DOHH2 (cell line): ENCODE measurements around the gene DLST.

Source experiments
- H3F3A ChIP-seq: fragments of 200-600 bp; sonication (generic), shearing (Covaris generic); 2 replicates; pipeline ENCODE4 v1.6.0; 2016; ENCODE audit warnings: antibody characterized with exemption, mild to moderate bottlenecking; ENCODE audit not compliant: control insufficient read depth, insufficient read depth
- H3K27ac ChIP-seq: fragments of 200-600 bp; sonication (generic); 2 replicates; pipeline ENCODE4 v1.5.1; 2014; ENCODE audit warnings: low read depth, mild to moderate bottlenecking, low read length, moderate library complexity
- H3K27me3 ChIP-seq: fragments of 200-600 bp; sonication (generic); 2 replicates; pipeline ENCODE4 v1.6.1; 2014; ENCODE audit warnings: mild to moderate bottlenecking, low read length, mixed read lengths; ENCODE audit not compliant: control insufficient read depth
- H3K36me3 ChIP-seq: fragments of 200-600 bp; sonication (generic); 2 replicates; pipeline ENCODE4 v1.6.1; 2014; ENCODE audit warnings: mild to moderate bottlenecking, low read length, moderate library complexity, mixed read lengths; ENCODE audit not compliant: control insufficient read depth
- H3K4me1 ChIP-seq: fragments of 200-600 bp; sonication (generic); 2 replicates; pipeline ENCODE4 v1.6.1; 2014; ENCODE audit warnings: mild to moderate bottlenecking, low read length, mixed read lengths; ENCODE audit not compliant: control insufficient read depth
- H3K4me2 ChIP-seq: fragments of 200-600 bp; sonication (generic); 2 replicates; pipeline ENCODE4 v1.6.0; 2014; ENCODE audit warnings: mild to moderate bottlenecking, low read length, moderate library complexity
- H3K4me3 ChIP-seq: fragments of 200-600 bp; sonication (generic); 2 replicates; pipeline ENCODE4 v1.5.1; 2014; ENCODE audit warnings: mild to moderate bottlenecking, low read length, mixed read lengths
- H3K79me2 ChIP-seq: fragments of 200-600 bp; sonication (generic); 2 replicates; pipeline ENCODE4 v1.6.1; 2014; ENCODE audit warnings: mild to moderate bottlenecking, low read length, mixed read lengths; ENCODE audit not compliant: control insufficient read depth
- H3K9me2 ChIP-seq: fragments of 200-600 bp; sonication (generic); replicated peaks from 2 replicates; pipeline ENCODE4 v1.6.1; 2014; ENCODE audit warnings: mild to moderate bottlenecking, low read length, mixed read lengths; ENCODE audit not compliant: control insufficient read depth
- H3K9me3 ChIP-seq: fragments of 200-600 bp; sonication (generic); 2 replicates; pipeline ENCODE4 v1.6.1; 2014; ENCODE audit warnings: antibody characterized with exemption, low read length, mixed read lengths; ENCODE audit not compliant: control insufficient read depth, insufficient read depth
- H4K20me1 ChIP-seq: fragments of 200-600 bp; sonication (generic); 2 replicates; pipeline ENCODE4 v1.6.0; 2014; ENCODE audit warnings: low read depth, mild to moderate bottlenecking, antibody characterized with exemption, low read length, moderate library complexity; ENCODE audit not compliant: control insufficient read depth, insufficient read depth
- EZH2phosphoT487 ChIP-seq: fragments of 200-600 bp; sonication (generic); IDR thresholded peaks from 2 replicates; pipeline ENCODE4 v1.6.1; 2017; ENCODE audit warnings: borderline replicate concordance, mild to moderate bottlenecking, antibody characterized with exemption, low read length, moderate library complexity, mixed read lengths
- TF ChIP-seq, protein P1 (sequence below): fragments of 200-600 bp; sonication (generic); IDR thresholded peaks from one replicate; pipeline ENCODE4 v1.5.1; 2014; ENCODE audit warnings: antibody characterized with exemption, mild to moderate bottlenecking, low read depth, low read length; ENCODE audit not compliant: poor library complexity, severe bottlenecking

Gene DLST

DNA sequence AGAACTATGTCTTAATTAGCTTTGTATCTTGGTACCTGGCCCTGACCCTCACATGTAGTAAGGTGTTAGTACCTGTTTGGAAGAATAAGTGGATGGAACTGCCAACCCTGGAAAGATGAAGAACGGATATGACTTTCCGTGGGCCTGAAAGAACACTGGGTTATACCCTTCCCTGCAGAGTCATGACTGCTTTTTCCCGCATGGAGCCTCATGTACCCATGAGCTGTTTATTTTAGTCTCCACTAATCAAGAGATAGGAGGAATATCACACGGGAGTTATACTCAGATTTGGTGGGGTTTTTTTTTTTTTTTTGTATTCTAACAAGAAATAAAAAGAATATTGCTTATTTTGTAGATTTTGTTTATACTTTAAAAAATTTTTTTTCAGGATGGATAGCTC, 15.9 kb downstream of the DLST start:
- peaks cover 13% of the 10 kb centered on the region for H3K79me2 ChIP-seq
- H3F3A ChIP-seq, result peaks cover 7% of the 10 kb centered on the region; the same call in 1 of the 2 replicates
- H3K9me3 ChIP-seq, result no peaks in the 10 kb centered on the region
- H3K4me2 ChIP-seq, result no peak overlapping the region
- peaks cover 33% of the 10 kb centered on the region for H3K4me1 ChIP-seq
- peaks cover 100% of the 10 kb centered on the region for H3K36me3 ChIP-seq
- no peaks in the 10 kb centered on the region for H3K9me2 ChIP-seq
- no peaks in the 10 kb centered on the region for H3K27me3 ChIP-seq
- H3K4me3 ChIP-seq, result no peak overlapping the region
- TF ChIP-seq, protein P1, sequence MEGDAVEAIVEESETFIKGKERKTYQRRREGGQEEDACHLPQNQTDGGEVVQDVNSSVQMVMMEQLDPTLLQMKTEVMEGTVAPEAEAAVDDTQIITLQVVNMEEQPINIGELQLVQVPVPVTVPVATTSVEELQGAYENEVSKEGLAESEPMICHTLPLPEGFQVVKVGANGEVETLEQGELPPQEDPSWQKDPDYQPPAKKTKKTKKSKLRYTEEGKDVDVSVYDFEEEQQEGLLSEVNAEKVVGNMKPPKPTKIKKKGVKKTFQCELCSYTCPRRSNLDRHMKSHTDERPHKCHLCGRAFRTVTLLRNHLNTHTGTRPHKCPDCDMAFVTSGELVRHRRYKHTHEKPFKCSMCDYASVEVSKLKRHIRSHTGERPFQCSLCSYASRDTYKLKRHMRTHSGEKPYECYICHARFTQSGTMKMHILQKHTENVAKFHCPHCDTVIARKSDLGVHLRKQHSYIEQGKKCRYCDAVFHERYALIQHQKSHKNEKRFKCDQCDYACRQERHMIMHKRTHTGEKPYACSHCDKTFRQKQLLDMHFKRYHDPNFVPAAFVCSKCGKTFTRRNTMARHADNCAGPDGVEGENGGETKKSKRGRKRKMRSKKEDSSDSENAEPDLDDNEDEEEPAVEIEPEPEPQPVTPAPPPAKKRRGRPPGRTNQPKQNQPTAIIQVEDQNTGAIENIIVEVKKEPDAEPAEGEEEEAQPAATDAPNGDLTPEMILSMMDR, result no peak
- TF ChIP-seq EZH2phosphoT487, result no peak
- H3K27ac ChIP-seq, result no peak overlapping the region
- H4K20me1 ChIP-seq, result peaks cover 10% of the 10 kb centered on the region; the same call in 1 of the 2 replicates

DNA sequence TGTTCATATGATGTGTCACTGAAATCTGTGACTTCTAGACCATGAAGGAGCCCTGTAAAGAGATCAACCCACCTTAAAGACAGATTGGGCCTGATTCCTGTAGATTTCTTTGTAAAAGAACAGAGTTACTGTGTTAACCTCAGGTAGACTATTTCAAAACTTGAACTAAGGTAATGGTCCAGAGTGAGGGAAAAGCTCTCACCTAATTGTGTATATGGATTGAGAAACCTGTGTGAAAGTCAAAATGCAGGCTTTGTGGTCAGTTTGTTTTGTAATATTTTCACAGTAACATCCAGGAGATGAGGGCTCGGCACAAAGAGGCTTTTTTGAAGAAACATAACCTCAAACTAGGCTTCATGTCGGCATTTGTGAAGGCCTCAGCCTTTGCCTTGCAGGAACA, 16.4 kb downstream of the DLST start:
- Histone ChIP-seq H3K36me3 (peaks cover 100% of the 10 kb centered on the region), H3K27ac (no peak overlapping the region), H3K4me2 (no peak overlapping the region), H3K4me1 (peaks cover 33% of the 10 kb centered on the region), H4K20me1 (peaks cover 10% of the 10 kb centered on the region; the same call in 1 of the 2 replicates), H3K4me3 (no peak overlapping the region), H3K9me2 (no peaks in the 10 kb centered on the region), H3K9me3 (no peaks in the 10 kb centered on the region), H3F3A (peaks cover 7% of the 10 kb centered on the region; the same call in 1 of the 2 replicates), H3K79me2 (peaks cover 13% of the 10 kb centered on the region), H3K27me3 (no peaks in the 10 kb centered on the region)
- no peak for TF ChIP-seq EZH2phosphoT487
- TF ChIP-seq, protein P1, result no peak

DNA sequence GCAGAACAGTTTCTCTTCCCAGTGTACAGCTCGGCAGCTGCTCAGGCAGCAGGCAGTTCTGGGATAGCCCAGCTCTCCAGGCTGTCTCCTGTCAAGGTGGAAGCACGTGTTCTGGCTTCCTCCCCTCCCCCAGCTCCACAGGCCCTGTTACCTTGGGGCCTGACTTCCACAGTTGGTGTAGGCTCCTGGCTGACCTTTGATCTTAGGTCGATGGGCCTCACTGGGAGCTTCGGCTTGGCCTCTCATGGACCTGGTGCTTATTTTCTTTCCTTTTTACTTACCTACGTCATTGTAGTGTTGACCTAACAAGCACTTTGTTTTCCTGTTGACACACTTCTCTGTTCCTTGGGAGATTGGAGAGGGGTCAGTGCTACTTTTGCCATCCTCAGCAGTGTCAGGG, 17.0 kb downstream of the DLST start:
- peaks cover 7% of the 10 kb centered on the region; the same call in 1 of the 2 replicates for H3K79me2 ChIP-seq
- H3K4me1 ChIP-seq, result peaks cover 32% of the 10 kb centered on the region
- no peak for TF ChIP-seq EZH2phosphoT487
- TF ChIP-seq, protein P1, result no peak
- no peak overlapping the region for H3K4me3 ChIP-seq
- H3K27me3 ChIP-seq, result no peaks in the 10 kb centered on the region
- no peaks in the 10 kb centered on the region for H3K9me3 ChIP-seq
- H3K9me2 ChIP-seq, result no peaks in the 10 kb centered on the region
- H3K36me3 ChIP-seq, result peaks cover 98% of the 10 kb centered on the region
- H4K20me1 ChIP-seq, result peaks cover 5% of the 10 kb centered on the region; the same call in 1 of the 2 replicates
- peaks cover 11% of the 10 kb centered on the region for H3F3A ChIP-seq
- no peak overlapping the region for H3K4me2 ChIP-seq
- no peak overlapping the region for H3K27ac ChIP-seq
